MCF 10A (cell line): ENCODE results near the gene AGTRAP. TPM values are rescaled to one million over a fixed set of nuclear protein-coding genes. Genes with fewer than 3 reads are reported as not detected.
A peak's percentile ranks its signal among the peaks of the same experiment; 100 is the strongest.

Experiments
- BruUV-seq: library from RNA; stranded (reverse); fragments of 400-500 nt; replicated peaks from 2 replicates; lab custom pipeline; 2021; lab: Mats Ljungman, UMichigan
- CTCF ChIA-PET: fragments of 300-600 bp; sonication (Branson Sonifier 250); formaldehyde crosslinking; extraction: SDS; loops from one replicate; lab custom pipeline; 2021; ENCODE audit warnings: antibody characterized with exemption, inconsistent platforms; lab: Yijun Ruan, JAX
- POLR2A ChIA-PET: fragments of 300-600, 350-650 bp; sonication (Branson Sonifier 250); formaldehyde crosslinking; extraction: SDS; loops from one replicate; lab custom pipeline; 2020; ENCODE audit warnings: antibody characterized with exemption, inconsistent platforms; lab: Yijun Ruan, JAX
- DNase-seq: peaks from one replicate; pipeline ENCODE4 v3.0.0-alpha.2; 2018; ENCODE audit not compliant: unreplicated experiment
- H3K27ac Mint-ChIP-seq: one replicate; pipeline ENCODE4 v1.8.0; 2022; ENCODE audit warnings: mild to moderate bottlenecking, low read depth, mixed read lengths; ENCODE audit not compliant: unreplicated experiment
- H3K27me3 Mint-ChIP-seq: one replicate; pipeline ENCODE4 v1.8.0; 2022; ENCODE audit warnings: mixed read lengths; ENCODE audit not compliant: insufficient read depth, unreplicated experiment
- H3K36me3 Mint-ChIP-seq: one replicate; pipeline ENCODE4 v1.8.0; 2022; ENCODE audit warnings: mild to moderate bottlenecking, moderate library complexity, mixed read lengths; ENCODE audit not compliant: insufficient read depth, unreplicated experiment
- H3K4me1 Mint-ChIP-seq: one replicate; pipeline ENCODE4 v1.8.0; 2022; ENCODE audit warnings: mixed read lengths; ENCODE audit not compliant: insufficient read depth, unreplicated experiment
- H3K4me3 Mint-ChIP-seq: one replicate; pipeline ENCODE4 v1.8.0; 2022; ENCODE audit warnings: mild to moderate bottlenecking, moderate library complexity, mixed read lengths; ENCODE audit not compliant: unreplicated experiment
- H3K9me3 Mint-ChIP-seq: one replicate; pipeline ENCODE4 v1.8.0; 2022; ENCODE audit warnings: mixed read lengths; ENCODE audit not compliant: unreplicated experiment
- CTCF ChIP-seq: fragments of 200-600 bp; IDR thresholded peaks from one replicate; pipeline ENCODE4 v1.8.0; 2022; ENCODE audit warnings: antibody characterized with exemption, mild to moderate bottlenecking; ENCODE audit not compliant: unreplicated experiment
- intact Hi-C: fragments of 100-400 bp; cut with micrococcal nuclease; formaldehyde crosslinking; loops from 2 replicates; pipeline ENCODE4 v1.14.1; 2022
- total RNA-seq: library from RNA; stranded (reverse); gene quantifications from 2 replicates; pipeline ENCODE4 v1.2.3, GENCODE V29; 2022

The AGTRAP gene
- total RNA-seq, 1 experiment from 2014 or later, result 73.1 TPM

GRCh38 chr1:11720033-11720376 lies 15.9 kb upstream of the AGTRAP start:
- peak overlapping the region; percentile 53 for H3K4me3 Mint-ChIP-seq
- CTCF ChIA-PET, result interaction anchor here (0.5 to 4.1 kb wide), 21 partner anchors 9 to 1975 kb away, joined by 3 to 27 read pairs (median 5); partner anchors contain the start of genes AGTRAP, FBXO6 and MAD2L2
- no peak for DNase-seq
- intact Hi-C loops, result no loop called here
- no TSS peak for BruUV-seq
- no peaks in the 10 kb centered on the region for H3K36me3 Mint-ChIP-seq
- POLR2A ChIA-PET, result interaction anchor here (0.7 to 1.6 kb wide), 7 partner anchors 16 to 243 kb away, joined by 3 to 9 read pairs (median 4); partner anchors contain the start of genes AGTRAP, CLCN6, FBXO6 and MTHFR
- H3K9me3 Mint-ChIP-seq, result no peaks in the 10 kb centered on the region
- H3K27ac Mint-ChIP-seq, result no peak overlapping the region
- no peak for TF ChIP-seq CTCF
- peaks cover 5% of the 10 kb centered on the region for H3K4me1 Mint-ChIP-seq
- H3K27me3 Mint-ChIP-seq, result no peaks in the 10 kb centered on the region

- ChIA-PET CTCF (interaction anchor here (0.6 to 4.1 kb wide), 10 partner anchors 8 to 56 kb away, joined by 3 to 27 read pairs (median 6); partner anchors contain the start of genes AGTRAP, FBXO6 and MAD2L2), POLR2A (no interaction called here)
- no peak for DNase-seq
- Mint-ChIP-seq H3K27me3 (no peaks in the 10 kb centered on the region), H3K4me3 (no peak overlapping the region), H3K9me3 (no peaks in the 10 kb centered on the region), H3K4me1 (peaks cover 5% of the 10 kb centered on the region), H3K27ac (no peak overlapping the region), H3K36me3 (no peaks in the 10 kb centered on the region)
- BruUV-seq, result no TSS peak
- intact Hi-C loops, result no loop called here
- TF ChIP-seq CTCF, result no peak
These were observed 15.4 kb upstream of the AGTRAP start for GRCh38 chr1:11720525-11720924.

- Mint-ChIP-seq H3K27me3 (no peaks in the 10 kb centered on the region), H3K4me1 (peaks cover 5% of the 10 kb centered on the region), H3K27ac (no peak overlapping the region), H3K9me3 (no peaks in the 10 kb centered on the region), H3K36me3 (no peaks in the 10 kb centered on the region), H3K4me3 (no peak overlapping the region)
- ChIA-PET POLR2A (interaction anchor here (1.4 kb wide), 1 partner anchor 40 kb away, joined by 3 read pairs; no protein-coding TSS in a partner anchor), CTCF (interaction anchor here (0.6 to 4.1 kb wide), 8 partner anchors 11 to 480 kb away, joined by 3 to 27 read pairs (median 4); partner anchors contain the start of genes AGTRAP, FBXO6 and MAD2L2)
- intact Hi-C loops, result no loop called here
- DNase-seq, result no peak
- BruUV-seq, result no TSS peak
- TF ChIP-seq CTCF, result no peak
These were observed 14.6 kb upstream of the AGTRAP start for GRCh38 chr1:11721311-11721710.

GRCh38 chr1:11722538-11722937 lies 13.4 kb upstream of the AGTRAP start:
- no peak for TF ChIP-seq CTCF
- DNase-seq, result no peak
- Mint-ChIP-seq H3K4me3 (no peak overlapping the region), H3K27me3 (no peaks in the 10 kb centered on the region), H3K9me3 (no peaks in the 10 kb centered on the region), H3K27ac (no peak overlapping the region), H3K36me3 (no peaks in the 10 kb centered on the region), H3K4me1 (peaks cover 5% of the 10 kb centered on the region)
- ChIA-PET POLR2A (interaction anchor here (1.3 to 1.4 kb wide), 2 partner anchors 41 to 62 kb away, joined by 3 to 4 read pairs; no protein-coding TSS in a partner anchor), CTCF (interaction anchor here (0.7 to 4.1 kb wide), 3 partner anchors 56 to 481 kb away, joined by 4 to 27 read pairs (median 4); partner anchors contain the start of gene FBXO6)
- intact Hi-C loops, result no loop called here
- BruUV-seq, result no TSS peak
